Uterus (tissue), 2 donors: ENCODE measurements around the gene RELT.

ENCODE experiments used
- POLR2A ChIP-seq, 2 donors: fragments of 450-650 bp; IDR thresholded peaks; one replicate each; pipeline ENCODE4 v1.6.1; 2016; ENCODE audit warnings: antibody characterized with exemption in 2 of 2, mild to moderate bottlenecking in 1 of 2, moderate library complexity in 1 of 2
- TF ChIP-seq, protein P1 (sequence below), 4 experiments: fragments of 200-600 bp in 2 of 4; fragments of 450-650 bp in 2 of 4; sonication (generic) in 2 of 4; IDR thresholded peaks; one replicate each; pipeline ENCODE4 v1.5.1; 2016 to 2019; ENCODE audit warnings: antibody characterized with exemption in 4 of 4, mild to moderate bottlenecking in 2 of 4, moderate library complexity in 1 of 4

DNA sequence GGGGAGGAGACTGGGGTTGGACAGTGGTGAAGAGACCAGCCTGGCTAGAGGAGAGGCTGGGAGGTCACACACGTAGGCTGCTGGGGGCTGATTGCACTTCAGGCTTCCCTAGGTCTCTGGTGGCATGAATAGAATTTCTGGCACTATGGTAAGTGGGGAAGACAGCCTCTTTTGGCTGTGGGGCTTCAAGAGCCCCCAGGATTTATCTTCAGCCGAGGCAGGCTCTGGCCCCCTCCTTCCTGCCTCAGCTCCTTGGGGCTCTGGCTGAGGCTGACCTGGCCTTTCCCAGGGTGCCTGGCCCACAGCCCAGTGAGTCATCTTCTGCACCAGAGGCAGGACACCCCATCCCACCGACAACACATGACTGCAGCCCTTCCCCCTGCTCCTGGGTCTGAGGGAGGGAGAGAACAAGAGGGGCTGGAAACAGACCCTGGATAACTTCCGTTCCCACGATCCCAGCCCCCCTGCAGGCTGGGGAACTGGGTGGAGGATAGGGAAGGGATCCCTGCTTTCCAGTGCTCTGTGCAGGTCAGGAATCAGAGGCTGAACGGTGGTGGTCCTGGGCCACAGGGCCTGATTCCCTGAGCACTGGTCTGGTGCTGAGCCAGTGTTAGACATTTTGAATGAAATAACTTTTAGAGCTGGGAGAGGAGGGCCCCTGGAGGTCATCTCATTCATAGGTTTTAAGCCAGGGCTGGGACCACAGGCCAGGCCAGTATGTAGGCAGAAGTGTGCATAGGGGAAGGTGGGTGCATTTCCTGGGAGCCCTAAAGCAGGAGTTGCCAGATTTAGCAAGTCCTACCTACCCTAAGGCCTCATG, 41.6 kb upstream of the RELT start:
- TF ChIP-seq, protein P1, sequence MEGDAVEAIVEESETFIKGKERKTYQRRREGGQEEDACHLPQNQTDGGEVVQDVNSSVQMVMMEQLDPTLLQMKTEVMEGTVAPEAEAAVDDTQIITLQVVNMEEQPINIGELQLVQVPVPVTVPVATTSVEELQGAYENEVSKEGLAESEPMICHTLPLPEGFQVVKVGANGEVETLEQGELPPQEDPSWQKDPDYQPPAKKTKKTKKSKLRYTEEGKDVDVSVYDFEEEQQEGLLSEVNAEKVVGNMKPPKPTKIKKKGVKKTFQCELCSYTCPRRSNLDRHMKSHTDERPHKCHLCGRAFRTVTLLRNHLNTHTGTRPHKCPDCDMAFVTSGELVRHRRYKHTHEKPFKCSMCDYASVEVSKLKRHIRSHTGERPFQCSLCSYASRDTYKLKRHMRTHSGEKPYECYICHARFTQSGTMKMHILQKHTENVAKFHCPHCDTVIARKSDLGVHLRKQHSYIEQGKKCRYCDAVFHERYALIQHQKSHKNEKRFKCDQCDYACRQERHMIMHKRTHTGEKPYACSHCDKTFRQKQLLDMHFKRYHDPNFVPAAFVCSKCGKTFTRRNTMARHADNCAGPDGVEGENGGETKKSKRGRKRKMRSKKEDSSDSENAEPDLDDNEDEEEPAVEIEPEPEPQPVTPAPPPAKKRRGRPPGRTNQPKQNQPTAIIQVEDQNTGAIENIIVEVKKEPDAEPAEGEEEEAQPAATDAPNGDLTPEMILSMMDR (IDR thresholded peaks at IDR 0.05): no peak
- TF ChIP-seq POLR2A (IDR thresholded peaks at IDR 0.05): no peak
